ENCODE results near the gene YWHAH. TPM values are rescaled to one million over a fixed set of nuclear protein-coding genes. Genes with fewer than 3 reads are reported as not detected.
A peak's percentile ranks its signal among the peaks of the same experiment; 100 is the strongest.

Gene YWHAH
- polyA plus RNA-seq, 1 experiment = 118 TPM

- DNase-seq (ENCODE audit: low read depth, low spot score) = no peak
- Histone ChIP-seq H3K27me3 (ENCODE audit: control insufficient read depth, insufficient read depth, low read length) (no peaks in the 10 kb centered on the region), H3K27ac (ENCODE audit: low read depth, low read length) (no peak overlapping the region), H3K4me3 (ENCODE audit: low read depth, low read length) (peak overlapping the region; percentile 79), H3K9me3 (ENCODE audit: control insufficient read depth, insufficient read depth, low read length) (no peaks in the 10 kb centered on the region)
- TF ChIP-seq CTCF (IDR thresholded peaks at IDR 0.05; ENCODE audit: low read depth, low read length) = no peak
- ChIA-PET CTCF (no interaction called here), POLR2A (no interaction called here)
Observed at GRCh38 chr22:31945971-31946680, 1.8 kb downstream of the YWHAH start.

GRCh38 chr22:31947296-31947695, 3.0 kb downstream of the YWHAH start:
- Histone ChIP-seq H3K27ac (ENCODE audit: low read depth, low read length) (no peak overlapping the region), H3K4me3 (ENCODE audit: low read depth, low read length) (no peak overlapping the region), H3K9me3 (ENCODE audit: control insufficient read depth, insufficient read depth, low read length) (no peaks in the 10 kb centered on the region), H3K27me3 (ENCODE audit: control insufficient read depth, insufficient read depth, low read length) (no peaks in the 10 kb centered on the region)
- 0 out of 2 replicates have a peak, but pooled peaks have one; percentile 5 for TF ChIP-seq CTCF (IDR thresholded peaks at IDR 0.05; ENCODE audit: low read depth, low read length)
- ChIA-PET POLR2A (no interaction called here), CTCF (no interaction called here)
- DNase-seq (ENCODE audit: low read depth, low spot score) = no peak

- POLR2A ChIA-PET = interaction anchor here (0.6 to 0.7 kb wide), 2 partner anchors 197 to 796 kb away, joined by 3 to 8 read pairs; no protein-coding TSS in a partner anchor
- CTCF ChIA-PET = interaction anchor here (0.6 to 1.1 kb wide), 3 partner anchors 23 to 298 kb away, joined by 3 to 8 read pairs (median 4); no protein-coding TSS in a partner anchor
- no peak overlapping the region for H3K27ac ChIP-seq (ENCODE audit: low read depth, low read length)
Observed at GRCh38 chr22:31948002-31948401, 3.7 kb downstream of the YWHAH start.

GRCh38 chr22:31950226-31950625, 5.9 kb downstream of the YWHAH start:
- H3K9me3 ChIP-seq (ENCODE audit: control insufficient read depth, insufficient read depth, low read length) = no peaks in the 10 kb centered on the region
- no peak overlapping the region for H3K4me3 ChIP-seq (ENCODE audit: low read depth, low read length)
- no peaks in the 10 kb centered on the region for H3K27me3 ChIP-seq (ENCODE audit: control insufficient read depth, insufficient read depth, low read length)
- no peak for TF ChIP-seq CTCF (IDR thresholded peaks at IDR 0.05; ENCODE audit: low read depth, low read length)
- DNase-seq (ENCODE audit: low read depth, low spot score) = no peak
- no peak overlapping the region for H3K27ac ChIP-seq (ENCODE audit: low read depth, low read length)
- CTCF ChIA-PET = interaction anchor here (0.5 to 2.5 kb wide), 6 partner anchors 20 to 393 kb away, joined by 3 to 17 read pairs (median 8); no protein-coding TSS in a partner anchor
- POLR2A ChIA-PET = interaction anchor here (0.6 to 1.3 kb wide), 2 partner anchors 174 to 320 kb away, joined by 4 to 5 read pairs; no protein-coding TSS in a partner anchor

More at GRCh38 chr22:31948002-31948401, 3.7 kb downstream of the YWHAH start:
- Histone ChIP-seq H3K4me3 (ENCODE audit: low read depth, low read length) (no peak overlapping the region), H3K27me3 (ENCODE audit: control insufficient read depth, insufficient read depth, low read length) (no peaks in the 10 kb centered on the region), H3K9me3 (ENCODE audit: control insufficient read depth, insufficient read depth, low read length) (no peaks in the 10 kb centered on the region)
- DNase-seq (ENCODE audit: low read depth, low spot score) = no peak
- TF ChIP-seq CTCF (IDR thresholded peaks at IDR 0.05; ENCODE audit: low read depth, low read length) = no peak

Data from AG04450 (cell line).